Stimulated activated memory B cell treated with anti-CD40 and anti-IgM and Interleukin-4, amounts not matched to agents 10 μg/mL and 1 μg/mL and 100 μg/mL, for 72 hours (primary cell): ENCODE data around the gene INAVA.
"Not testable (repeated sequence)": the region's sequence is repeated elsewhere in the genome, so short reads cannot be mapped to it uniquely, and the experiment has no call there.

Source experiments
- ATAC-seq: fragments of 150-1000 bp; cut with Tn5 transposase; 2 replicates; pipeline ENCODE4 v1.10.0; 2021
- H3K27ac Mint-ChIP-seq: one replicate; pipeline ENCODE4 v1.8.0; 2022; ENCODE audit warnings: mild to moderate bottlenecking, mixed read lengths
- H3K27me3 Mint-ChIP-seq: one replicate; pipeline ENCODE4 v1.8.0; 2022; ENCODE audit warnings: mixed read lengths
- H3K36me3 Mint-ChIP-seq: one replicate; pipeline ENCODE4 v1.8.0; 2022; ENCODE audit warnings: mixed read lengths
- H3K4me1 Mint-ChIP-seq: one replicate; pipeline ENCODE4 v1.8.0; 2022; ENCODE audit warnings: mixed read lengths
- H3K4me3 Mint-ChIP-seq: one replicate; pipeline ENCODE4 v1.8.0; 2022; ENCODE audit warnings: mild to moderate bottlenecking, moderate library complexity, mixed read lengths
- H3K9me3 Mint-ChIP-seq: one replicate; pipeline ENCODE4 v1.8.0; 2022; ENCODE audit warnings: mixed read lengths

Gene INAVA

GRCh38 chr1:200916681-200917080, 22.0 kb downstream of the INAVA start:
- Mint-ChIP-seq H3K27ac (no peak overlapping the region), H3K27me3 (no peaks in the 10 kb centered on the region), H3K9me3 (no peaks in the 10 kb centered on the region), H3K4me1 (no peaks in the 10 kb centered on the region), H3K4me3 (no peak overlapping the region), H3K36me3 (no peaks in the 10 kb centered on the region)
- no peak for ATAC-seq

- Mint-ChIP-seq H3K4me1 (no peaks in the 10 kb centered on the region), H3K36me3 (no peaks in the 10 kb centered on the region), H3K27me3 (no peaks in the 10 kb centered on the region), H3K9me3 (no peaks in the 10 kb centered on the region), H3K4me3 (no peak overlapping the region), H3K27ac (no peak overlapping the region)
- no peak for ATAC-seq
Measured at GRCh38 chr1:200917291-200917817, 22.7 kb downstream of the INAVA start.

- no peak for ATAC-seq
- no peaks in the 10 kb centered on the region for H3K9me3 Mint-ChIP-seq
- H3K4me3 Mint-ChIP-seq, result no peak overlapping the region
- H3K4me1 Mint-ChIP-seq, result no peaks in the 10 kb centered on the region
- H3K27me3 Mint-ChIP-seq, result no peaks in the 10 kb centered on the region
- H3K27ac Mint-ChIP-seq, result no peak overlapping the region
- H3K36me3 Mint-ChIP-seq, result no peaks in the 10 kb centered on the region
Measured at GRCh38 chr1:200918006-200918405, 23.3 kb downstream of the INAVA start.

GRCh38 chr1:200919386-200919785, 24.7 kb downstream of the INAVA start:
- no peaks in the 10 kb centered on the region for H3K36me3 Mint-ChIP-seq
- no peak overlapping the region for H3K27ac Mint-ChIP-seq
- no peaks in the 10 kb centered on the region for H3K27me3 Mint-ChIP-seq
- no peaks in the 10 kb centered on the region for H3K9me3 Mint-ChIP-seq
- no peak overlapping the region for H3K4me3 Mint-ChIP-seq
- H3K4me1 Mint-ChIP-seq, result no peaks in the 10 kb centered on the region
- no peak for ATAC-seq

GRCh38 chr1:200921571-200922110, 26.9 kb downstream of the INAVA start:
- no peak for ATAC-seq
- H3K36me3 Mint-ChIP-seq, result no peaks in the 10 kb centered on the region
- H3K27me3 Mint-ChIP-seq, result no peaks in the 10 kb centered on the region
- no peaks in the 10 kb centered on the region for H3K9me3 Mint-ChIP-seq
- H3K4me1 Mint-ChIP-seq, result no peaks in the 10 kb centered on the region
- no peak overlapping the region for H3K4me3 Mint-ChIP-seq
- no peak overlapping the region for H3K27ac Mint-ChIP-seq

GRCh38 chr1:200922406-200922805, 27.7 kb downstream of the INAVA start:
- H3K4me3 Mint-ChIP-seq, result no peak overlapping the region
- H3K4me1 Mint-ChIP-seq, result no peaks in the 10 kb centered on the region
- no peaks in the 10 kb centered on the region for H3K36me3 Mint-ChIP-seq
- H3K27ac Mint-ChIP-seq, result no peak overlapping the region
- H3K27me3 Mint-ChIP-seq, result no peaks in the 10 kb centered on the region
- no peak for ATAC-seq
- H3K9me3 Mint-ChIP-seq, result no peaks in the 10 kb centered on the region

GRCh38 chr1:200923601-200924000, 28.9 kb downstream of the INAVA start:
- no peaks in the 10 kb centered on the region for H3K9me3 Mint-ChIP-seq
- H3K27ac Mint-ChIP-seq, result no peak overlapping the region
- H3K4me3 Mint-ChIP-seq, result no peak overlapping the region
- H3K4me1 Mint-ChIP-seq, result no peaks in the 10 kb centered on the region
- no peaks in the 10 kb centered on the region for H3K36me3 Mint-ChIP-seq
- H3K27me3 Mint-ChIP-seq, result no peaks in the 10 kb centered on the region
- ATAC-seq, result no peak

GRCh38 chr1:200925831-200926230, 31.1 kb downstream of the INAVA start:
- Mint-ChIP-seq H3K9me3 (peaks cover under 1% of the 10 kb centered on the region), H3K27ac (no peak overlapping the region), H3K4me1 (no peaks in the 10 kb centered on the region), H3K4me3 (no peak overlapping the region), H3K27me3 (no peaks in the 10 kb centered on the region), H3K36me3 (no peaks in the 10 kb centered on the region)
- ATAC-seq, result no peak

GRCh38 chr1:200929530-200930278, 35.0 kb downstream of the INAVA start:
- no peaks in the 10 kb centered on the region for H3K27me3 Mint-ChIP-seq

GRCh38 chr1:200930285-200930684, 35.6 kb downstream of the INAVA start:
- ATAC-seq, H3K4me3 Mint-ChIP-seq, H3K36me3 Mint-ChIP-seq, H3K9me3 Mint-ChIP-seq, H3K27ac Mint-ChIP-seq, H3K4me1 Mint-ChIP-seq, H3K27me3 Mint-ChIP-seq: not testable (repeated sequence)

More at GRCh38 chr1:200929530-200930278, 35.0 kb downstream of the INAVA start:
- no peak for ATAC-seq
- Mint-ChIP-seq H3K4me1 (no peaks in the 10 kb centered on the region), H3K27ac (no peak overlapping the region), H3K4me3 (no peak overlapping the region), H3K36me3 (peaks cover 6% of the 10 kb centered on the region), H3K9me3 (peaks cover 6% of the 10 kb centered on the region)

GRCh38 chr1:200931776-200932175, 37.1 kb downstream of the INAVA start:
- no peak for ATAC-seq
- Mint-ChIP-seq H3K9me3 (peaks cover 6% of the 10 kb centered on the region), H3K36me3 (peaks cover 6% of the 10 kb centered on the region), H3K27ac (no peak overlapping the region), H3K27me3 (no peaks in the 10 kb centered on the region), H3K4me1 (no peaks in the 10 kb centered on the region), H3K4me3 (no peak overlapping the region)

GRCh38 chr1:200934676-200935245, 40.1 kb downstream of the INAVA start:
- Mint-ChIP-seq H3K4me1 (no peaks in the 10 kb centered on the region), H3K9me3 (peaks cover 6% of the 10 kb centered on the region), H3K36me3 (peaks cover 6% of the 10 kb centered on the region), H3K27me3 (no peaks in the 10 kb centered on the region), H3K4me3 (no peak overlapping the region), H3K27ac (no peak overlapping the region)
- ATAC-seq, result no peak

- H3K4me3 Mint-ChIP-seq, H3K36me3 Mint-ChIP-seq, H3K9me3 Mint-ChIP-seq, H3K27ac Mint-ChIP-seq, H3K4me1 Mint-ChIP-seq, ATAC-seq, H3K27me3 Mint-ChIP-seq: not testable (repeated sequence)
Measured at GRCh38 chr1:200935286-200935962, 40.7 kb downstream of the INAVA start.

GRCh38 chr1:200938955-200939354, 44.3 kb downstream of the INAVA start:
- ATAC-seq, result no peak
- H3K27me3 Mint-ChIP-seq, result peaks cover under 1% of the 10 kb centered on the region
- H3K9me3 Mint-ChIP-seq, result peaks cover 6% of the 10 kb centered on the region
- peaks cover 7% of the 10 kb centered on the region for H3K36me3 Mint-ChIP-seq
- H3K27ac Mint-ChIP-seq, result no peak overlapping the region
- no peak overlapping the region for H3K4me3 Mint-ChIP-seq
- H3K4me1 Mint-ChIP-seq, result no peaks in the 10 kb centered on the region

GRCh38 chr1:200945111-200945510, 50.4 kb downstream of the INAVA start:
- no peak for ATAC-seq
- Mint-ChIP-seq H3K27ac (no peak overlapping the region), H3K36me3 (peaks cover 18% of the 10 kb centered on the region), H3K4me1 (no peaks in the 10 kb centered on the region), H3K4me3 (no peak overlapping the region), H3K27me3 (peaks cover 40% of the 10 kb centered on the region), H3K9me3 (peaks cover 17% of the 10 kb centered on the region)
